ENCODE data around the gene AKAP6.

Gene AKAP6

GRCh38 chr14:32332415-32333316 lies 3.6 kb downstream of the AKAP6 start:
- DNase-seq (ENCODE audit: low read depth), result no peak

DNA sequence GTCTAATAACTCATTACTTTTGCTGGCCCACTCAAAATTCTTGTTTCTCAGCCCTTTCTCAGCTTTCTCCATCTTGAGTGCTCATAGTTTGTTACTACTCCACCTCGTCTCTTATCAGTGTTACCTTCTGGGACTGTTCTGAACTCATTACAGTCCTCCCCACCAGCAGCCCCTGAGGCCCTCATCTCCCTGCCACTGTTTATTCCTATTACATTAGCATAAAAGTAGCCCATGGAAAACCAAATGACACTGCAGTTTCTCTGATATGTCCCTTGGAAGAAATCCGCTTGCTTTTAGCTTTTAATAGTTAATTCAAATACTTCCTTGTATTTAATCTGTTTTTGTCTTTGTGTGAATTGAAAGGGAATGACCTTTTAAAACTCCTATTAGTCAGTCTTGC lies 7.6 kb downstream of the AKAP6 start:
- no peak for DNase-seq (ENCODE audit: low read depth)

- DNase-seq (ENCODE audit: low read depth), result no peak
Observed at GRCh38 chr14:32337759-32338158, 8.7 kb downstream of the AKAP6 start.

DNA sequence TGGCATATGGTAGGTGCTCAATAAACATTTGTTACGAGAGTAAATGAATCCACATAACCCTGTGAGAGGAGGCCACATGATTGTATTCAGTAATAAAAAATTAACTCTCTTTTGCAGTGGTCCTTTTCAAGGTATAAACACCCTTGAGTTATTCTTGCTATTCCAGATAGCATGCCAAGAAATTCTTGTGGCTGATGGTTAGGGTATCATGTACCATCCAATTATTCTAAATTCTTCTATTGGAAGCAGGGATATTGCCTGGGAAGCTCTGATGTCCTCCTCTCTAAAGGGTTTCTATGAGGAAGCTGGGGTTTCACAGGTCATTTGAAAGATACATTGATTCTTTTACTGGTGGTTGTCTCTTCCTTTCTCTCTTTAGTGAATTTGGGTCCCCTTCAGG lies 10.1 kb downstream of the AKAP6 start:
- DNase-seq (ENCODE audit: low read depth), result no peak

- DNase-seq (ENCODE audit: low read depth), result no peak
Observed at GRCh38 chr14:32341947-32342846, 13.1 kb downstream of the AKAP6 start.

- no peak for DNase-seq (ENCODE audit: low read depth)
Observed at GRCh38 chr14:32342847-32343194, 13.7 kb downstream of the AKAP6 start.

GRCh38 chr14:32343926-32344430 lies 14.9 kb downstream of the AKAP6 start:
- DNase-seq (ENCODE audit: low read depth), result no peak

DNA sequence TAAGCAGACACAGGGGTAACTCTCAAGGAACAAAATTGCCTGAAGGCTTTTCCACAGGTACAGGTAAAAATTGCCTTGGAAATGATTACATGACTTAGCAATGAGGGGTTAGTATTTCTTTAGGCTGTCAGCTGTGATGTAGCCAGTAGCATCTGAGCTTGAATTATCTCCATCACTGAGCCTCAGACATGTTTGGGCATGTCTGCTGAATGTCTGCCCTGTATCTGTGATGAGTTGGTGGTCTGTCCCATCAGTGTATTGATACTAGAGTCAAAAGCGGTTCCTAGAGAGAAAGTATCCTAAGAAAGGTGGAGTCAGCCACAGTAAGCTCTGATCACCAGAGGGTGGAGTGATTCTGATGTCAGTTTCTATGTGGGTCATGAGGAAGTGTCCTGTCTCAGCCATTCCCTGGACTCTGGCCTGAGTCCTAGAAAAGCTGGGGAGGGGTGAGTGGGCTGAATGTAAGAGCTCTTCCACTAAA lies 16.3 kb downstream of the AKAP6 start:
- no peak for DNase-seq (ENCODE audit: low read depth)

GRCh38 chr14:32349322-32349721 lies 20.2 kb downstream of the AKAP6 start:
- no peak for DNase-seq (ENCODE audit: low read depth)

DNA sequence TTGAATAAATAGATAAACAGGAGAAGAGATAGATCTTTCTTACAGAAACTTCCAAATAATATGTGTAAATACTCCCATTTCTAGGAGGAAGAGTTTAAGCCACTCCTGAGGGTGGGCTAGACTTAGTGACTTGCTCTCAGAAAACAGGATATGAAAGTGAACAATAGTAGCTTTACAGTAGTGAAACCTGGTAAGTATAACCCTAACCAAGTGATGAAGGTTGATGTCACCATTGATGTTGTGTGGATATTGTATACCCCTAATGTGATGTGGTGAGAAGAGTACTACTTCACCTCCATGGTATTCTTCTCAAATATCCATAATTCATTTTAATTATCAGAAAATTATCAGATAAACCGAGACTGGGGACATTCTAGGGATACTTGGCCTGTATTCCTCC lies 20.9 kb downstream of the AKAP6 start:
- no peak for DNase-seq (ENCODE audit: low read depth)

- DNase-seq (ENCODE audit: low read depth), result no peak
Observed at GRCh38 chr14:32352631-32353030, 23.5 kb downstream of the AKAP6 start.

DNA sequence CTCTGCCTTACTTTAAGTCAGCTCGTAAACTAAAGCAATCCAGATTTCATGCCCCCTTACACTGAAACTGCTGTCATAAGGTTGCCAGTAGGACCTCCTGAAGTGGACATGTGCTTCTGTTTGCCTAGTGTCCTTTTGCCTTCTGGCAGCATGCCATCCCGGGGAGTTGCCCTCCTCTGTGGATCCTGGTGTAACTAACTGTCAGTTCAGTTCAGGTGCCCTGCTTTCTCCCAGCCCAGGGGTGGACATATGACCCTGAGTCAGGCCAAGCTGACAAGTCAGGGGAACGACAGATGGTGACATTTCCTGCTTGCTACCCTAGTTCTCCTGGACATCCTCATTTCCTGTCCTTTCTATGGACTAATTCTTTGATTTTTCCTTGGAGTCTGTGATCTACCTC lies 25.6 kb downstream of the AKAP6 start:
- DNase-seq (ENCODE audit: low read depth), result no peak

- no peak for DNase-seq (ENCODE audit: low read depth)
Observed at GRCh38 chr14:32358781-32359180, 29.7 kb downstream of the AKAP6 start.

- no peak for DNase-seq (ENCODE audit: low read depth)
Observed at GRCh38 chr14:32361674-32362073, 32.6 kb downstream of the AKAP6 start.

DNA sequence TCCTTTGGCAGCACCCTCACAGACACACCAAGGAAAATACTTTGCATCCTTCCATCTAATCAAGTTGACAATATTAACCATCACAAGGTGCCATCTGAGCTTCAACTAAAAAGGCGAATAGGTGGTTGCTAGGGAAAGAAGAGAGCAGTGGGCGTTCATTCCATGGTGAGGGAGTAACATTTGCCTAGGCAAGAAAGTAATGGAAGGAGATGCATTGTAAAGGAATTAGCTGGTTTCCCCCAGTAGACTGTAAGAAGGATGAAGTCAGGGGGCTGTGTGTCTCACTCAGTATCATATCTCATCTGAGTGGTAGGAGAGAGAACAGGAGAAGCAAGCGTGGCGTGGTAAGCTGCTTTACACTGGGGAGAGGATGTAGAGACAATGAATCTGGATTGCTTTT lies 34.7 kb downstream of the AKAP6 start:
- no peak for DNase-seq (ENCODE audit: low read depth)

GRCh38 chr14:32364941-32365340 lies 35.8 kb downstream of the AKAP6 start:
- no peak for DNase-seq (ENCODE audit: low read depth)

GRCh38 chr14:32366256-32366879 lies 37.3 kb downstream of the AKAP6 start:
- DNase-seq (ENCODE audit: low read depth), result no peak

- no peak for DNase-seq (ENCODE audit: low read depth)
Observed at GRCh38 chr14:32366986-32367385, 37.9 kb downstream of the AKAP6 start.

- DNase-seq (ENCODE audit: low read depth), result no peak
Observed at GRCh38 chr14:32367516-32367915, 38.4 kb downstream of the AKAP6 start.

- no peak for DNase-seq (ENCODE audit: low read depth)
Observed at GRCh38 chr14:32368107-32368506, 39.0 kb downstream of the AKAP6 start.

- peak; percentile 45 for DNase-seq (ENCODE audit: low read depth)
Observed at GRCh38 chr14:32370714-32371113, 41.6 kb downstream of the AKAP6 start.

GRCh38 chr14:32372154-32372553 lies 43.1 kb downstream of the AKAP6 start:
- peak; percentile 84 for DNase-seq (ENCODE audit: low read depth)

Measured in HS-27A (cell line).